ENCODE measurements around the gene IPCEF1. TPM values are rescaled to one million over a fixed set of nuclear protein-coding genes. Genes with fewer than 3 reads are reported as not detected.

The IPCEF1 gene
- total RNA-seq, 1 experiment from 2014 or later: 0.28 TPM

GRCh38 chr6:154247119-154247861 is 109.3 kb downstream of the IPCEF1 start:
- no peak for DNase-seq (ENCODE audit: low read depth, low spot score)
- TF ChIP-seq CTCF (IDR thresholded peaks at IDR 0.05) (no peak), SIN3A (IDR thresholded peaks at IDR 0.05; ENCODE audit: borderline replicate concordance, insufficient read depth, low read depth, low read length) (no peak), TCF7L2 (IDR thresholded peaks at IDR 0.05; ENCODE audit: low read depth, low read length) (no peak), REST (IDR thresholded peaks at IDR 0.05; ENCODE audit: insufficient read depth in 1 of 2, low read depth in 2 of 2, low read length in 1 of 2) (no peak), POLR2AphosphoS5 (IDR thresholded peaks at IDR 0.05; ENCODE audit: low read depth, low read length) (no peak)
- intact Hi-C loops (cut with micrococcal nuclease; ENCODE audit: unreplicated experiment) (no loop called here), in situ Hi-C loops (cut with HindIII; ENCODE audit: low pct_unique_long_range_greater_than_20kb, low sequenced_read_pairs) (no loop called here)
- Histone ChIP-seq H3K36me3 (ENCODE audit: control insufficient read depth, insufficient read depth, low read length) (no peaks in the 10 kb centered on the region), H3K27ac (ENCODE audit: low read length) (no peak overlapping the region), H3K4me3 (ENCODE audit: low read depth in 2 of 2, low read length in 2 of 2) (no peak overlapping the region), H3K4me1 (ENCODE audit: control insufficient read depth, insufficient read depth, low read length) (no peaks in the 10 kb centered on the region), H3K27me3 (ENCODE audit: control insufficient read depth, insufficient read depth, low read length) (0 out of 2 replicates have a peak, but pooled peaks cover 2% of the 10 kb centered on the region), H3K9me3 (ENCODE audit: control insufficient read depth, insufficient read depth, low read depth, low read length) (no peaks in the 10 kb centered on the region)
- CTCF ChIA-PET: no interaction called here
- no peak for ATAC-seq
- POLR2A ChIA-PET: interaction anchor here (0.6 kb wide), 1 partner anchor 327 kb away, joined by 7 read pairs; no protein-coding TSS in a partner anchor
- BruUV-seq (replicated peaks): no TSS peak

GRCh38 chr6:154246723-154247118 is 109.9 kb downstream of the IPCEF1 start:
- Histone ChIP-seq H3K9me3 (ENCODE audit: control insufficient read depth, insufficient read depth, low read depth, low read length) (no peaks in the 10 kb centered on the region), H3K4me3 (ENCODE audit: low read depth in 2 of 2, low read length in 2 of 2) (no peak overlapping the region), H3K27ac (ENCODE audit: low read length) (no peak overlapping the region), H3K36me3 (ENCODE audit: control insufficient read depth, insufficient read depth, low read length) (no peaks in the 10 kb centered on the region), H3K27me3 (ENCODE audit: control insufficient read depth, insufficient read depth, low read length) (no peaks in the 10 kb centered on the region), H3K4me1 (ENCODE audit: control insufficient read depth, insufficient read depth, low read length) (no peaks in the 10 kb centered on the region)
- ATAC-seq (no peak), DNase-seq (ENCODE audit: low read depth, low spot score) (no peak)
- TF ChIP-seq REST (IDR thresholded peaks at IDR 0.05; ENCODE audit: insufficient read depth in 1 of 2, low read depth in 2 of 2, low read length in 1 of 2): no peak
- no peak for TF ChIP-seq CTCF (IDR thresholded peaks at IDR 0.05)
- TF ChIP-seq SIN3A (IDR thresholded peaks at IDR 0.05; ENCODE audit: borderline replicate concordance, insufficient read depth, low read depth, low read length): no peak
- TF ChIP-seq TCF7L2 (IDR thresholded peaks at IDR 0.05; ENCODE audit: low read depth, low read length): no peak
- CTCF ChIA-PET: no interaction called here
- no TSS peak for BruUV-seq (replicated peaks)
- POLR2A ChIA-PET: interaction anchor here (0.6 kb wide), 1 partner anchor 328 kb away, joined by 7 read pairs; no protein-coding TSS in a partner anchor
- in situ Hi-C loops (cut with HindIII; ENCODE audit: low pct_unique_long_range_greater_than_20kb, low sequenced_read_pairs): no loop called here
- intact Hi-C loops (cut with micrococcal nuclease; ENCODE audit: unreplicated experiment): no loop called here
